Measurements from ENCODE around the gene B3GALT6. TPM values are rescaled to one million over a fixed set of nuclear protein-coding genes. Genes with fewer than 3 reads are reported as not detected.

The B3GALT6 gene
- total and polyA plus RNA-seq, 4 donors = 1.2 to 9.0 (median 8.3) TPM

DNA sequence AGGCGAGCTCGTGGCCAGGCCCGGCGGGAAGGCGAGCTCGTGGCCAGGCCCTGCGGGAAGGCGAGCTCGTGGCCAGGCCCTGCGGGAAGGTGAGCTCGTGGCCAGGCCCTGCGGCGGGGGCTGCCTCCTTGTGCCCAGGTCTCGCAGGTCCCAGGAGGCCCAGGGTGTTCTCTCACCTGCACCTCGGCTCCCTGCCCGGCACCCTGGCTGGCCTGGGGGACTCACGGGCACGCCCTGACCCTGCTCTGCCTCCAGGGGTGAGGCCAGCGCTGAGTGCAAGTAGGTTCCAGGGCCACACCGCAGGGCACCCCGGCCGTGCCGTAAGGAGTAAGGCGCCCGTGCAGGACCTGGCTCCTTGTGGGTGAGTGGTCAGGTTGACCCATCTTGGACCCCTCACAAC, 4.7 kb upstream of the B3GALT6 start (continued):
- TF ChIP-seq, protein P1, sequence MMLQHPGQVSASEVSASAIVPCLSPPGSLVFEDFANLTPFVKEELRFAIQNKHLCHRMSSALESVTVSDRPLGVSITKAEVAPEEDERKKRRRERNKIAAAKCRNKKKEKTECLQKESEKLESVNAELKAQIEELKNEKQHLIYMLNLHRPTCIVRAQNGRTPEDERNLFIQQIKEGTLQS (IDR thresholded peaks at IDR 0.05) = no peak
- TF ChIP-seq HNF4G (IDR thresholded peaks at IDR 0.05) (no peak), YY1 (IDR thresholded peaks at IDR 0.05) (no peak), EGR1 (IDR thresholded peaks at IDR 0.05; ENCODE audit: low read depth in 2 of 2) (no peak), SP1 (IDR thresholded peaks at IDR 0.05) (no peak), NR2F2 (IDR thresholded peaks at IDR 0.05) (no peak), GABPA (IDR thresholded peaks at IDR 0.05 in 1 of 2, conservative IDR thresholded peaks at IDR 0.05 in 1 of 2) (no peak)
- TF ChIP-seq, protein P2, sequence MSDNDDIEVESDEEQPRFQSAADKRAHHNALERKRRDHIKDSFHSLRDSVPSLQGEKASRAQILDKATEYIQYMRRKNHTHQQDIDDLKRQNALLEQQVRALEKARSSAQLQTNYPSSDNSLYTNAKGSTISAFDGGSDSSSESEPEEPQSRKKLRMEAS (IDR thresholded peaks at IDR 0.05) = no peak

DNA sequence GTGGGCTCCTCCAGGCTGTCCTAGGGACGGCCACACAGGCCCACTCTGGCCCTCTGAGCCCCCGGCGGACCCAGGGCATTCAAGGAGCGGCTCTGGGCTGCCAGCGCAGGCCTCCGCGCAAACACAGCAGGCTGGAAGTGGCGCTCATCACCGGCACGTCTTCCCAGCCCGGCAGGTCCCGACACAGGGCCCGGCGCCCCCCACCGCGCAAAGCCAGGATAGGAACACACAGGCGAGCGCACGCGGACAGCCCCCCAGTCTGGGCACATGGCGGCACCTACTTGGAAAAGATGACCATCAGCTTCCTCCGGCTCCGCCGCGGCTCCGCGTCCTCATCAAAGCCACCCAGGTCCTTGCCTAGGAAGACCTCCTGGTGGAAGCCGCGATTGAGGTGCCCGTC, 3.9 kb upstream of the B3GALT6 start:
- no peak for DNase-seq (ENCODE audit: low spot score)
- peaks cover 14 to 27% (median 21%) of the 10 kb centered on the region in 4 donors for H3K4me1 ChIP-seq (ENCODE audit: control insufficient read depth in 4 of 4, insufficient read depth in 4 of 4, low read length in 3 of 4)
- H3K27ac ChIP-seq (ENCODE audit: low read depth in 1 of 2, low read length in 2 of 2) = no peak overlapping the region
- peaks cover 7 to 33% (median 20%) of the 10 kb centered on the region in 4 donors for H3K36me3 ChIP-seq (ENCODE audit: control insufficient read depth in 4 of 4, insufficient read depth in 3 of 4, low read depth in 1 of 4, low read length in 3 of 4)
- no peaks in the 10 kb centered on the region for H3K9me3 ChIP-seq (ENCODE audit: control insufficient read depth in 4 of 4, low read length in 3 of 4)
- no peak for TF ChIP-seq HNF4A (conservative IDR thresholded peaks at IDR 0.05)
- no peak for TF ChIP-seq YY1 (IDR thresholded peaks at IDR 0.05)
- no peak for TF ChIP-seq GABPA (IDR thresholded peaks at IDR 0.05 in 1 of 2, conservative IDR thresholded peaks at IDR 0.05 in 1 of 2)
- TF ChIP-seq HNF4G (IDR thresholded peaks at IDR 0.05) = no peak
- TF ChIP-seq, protein P3, sequence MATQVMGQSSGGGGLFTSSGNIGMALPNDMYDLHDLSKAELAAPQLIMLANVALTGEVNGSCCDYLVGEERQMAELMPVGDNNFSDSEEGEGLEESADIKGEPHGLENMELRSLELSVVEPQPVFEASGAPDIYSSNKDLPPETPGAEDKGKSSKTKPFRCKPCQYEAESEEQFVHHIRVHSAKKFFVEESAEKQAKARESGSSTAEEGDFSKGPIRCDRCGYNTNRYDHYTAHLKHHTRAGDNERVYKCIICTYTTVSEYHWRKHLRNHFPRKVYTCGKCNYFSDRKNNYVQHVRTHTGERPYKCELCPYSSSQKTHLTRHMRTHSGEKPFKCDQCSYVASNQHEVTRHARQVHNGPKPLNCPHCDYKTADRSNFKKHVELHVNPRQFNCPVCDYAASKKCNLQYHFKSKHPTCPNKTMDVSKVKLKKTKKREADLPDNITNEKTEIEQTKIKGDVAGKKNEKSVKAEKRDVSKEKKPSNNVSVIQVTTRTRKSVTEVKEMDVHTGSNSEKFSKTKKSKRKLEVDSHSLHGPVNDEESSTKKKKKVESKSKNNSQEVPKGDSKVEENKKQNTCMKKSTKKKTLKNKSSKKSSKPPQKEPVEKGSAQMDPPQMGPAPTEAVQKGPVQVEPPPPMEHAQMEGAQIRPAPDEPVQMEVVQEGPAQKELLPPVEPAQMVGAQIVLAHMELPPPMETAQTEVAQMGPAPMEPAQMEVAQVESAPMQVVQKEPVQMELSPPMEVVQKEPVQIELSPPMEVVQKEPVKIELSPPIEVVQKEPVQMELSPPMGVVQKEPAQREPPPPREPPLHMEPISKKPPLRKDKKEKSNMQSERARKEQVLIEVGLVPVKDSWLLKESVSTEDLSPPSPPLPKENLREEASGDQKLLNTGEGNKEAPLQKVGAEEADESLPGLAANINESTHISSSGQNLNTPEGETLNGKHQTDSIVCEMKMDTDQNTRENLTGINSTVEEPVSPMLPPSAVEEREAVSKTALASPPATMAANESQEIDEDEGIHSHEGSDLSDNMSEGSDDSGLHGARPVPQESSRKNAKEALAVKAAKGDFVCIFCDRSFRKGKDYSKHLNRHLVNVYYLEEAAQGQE (IDR thresholded peaks at IDR 0.05) = no peak
- no peak for TF ChIP-seq TAF1 (conservative IDR thresholded peaks at IDR 0.05)
- TF ChIP-seq FOXA2 (IDR thresholded peaks at IDR 0.05) = no peak
- no peak for TF ChIP-seq EGR1 (IDR thresholded peaks at IDR 0.05; ENCODE audit: low read depth in 2 of 2)
- TF ChIP-seq, protein P1 (IDR thresholded peaks at IDR 0.05) = no peak
- TF ChIP-seq, protein P2 (IDR thresholded peaks at IDR 0.05) = no peak
- H3K27me3 ChIP-seq (ENCODE audit: control insufficient read depth in 4 of 4, insufficient read depth in 4 of 4, low read length in 3 of 4) = no peaks in the 10 kb centered on the region
- WGBS = 97% methylated on average over 30 of the region's 30 CpGs
- no peak overlapping the region for H3K4me3 ChIP-seq (ENCODE audit: low read depth in 1 of 3, low read length in 3 of 3)
- H3K9ac ChIP-seq (ENCODE audit: low read depth in 1 of 2, low read length in 2 of 2) = no peak overlapping the region

DNA sequence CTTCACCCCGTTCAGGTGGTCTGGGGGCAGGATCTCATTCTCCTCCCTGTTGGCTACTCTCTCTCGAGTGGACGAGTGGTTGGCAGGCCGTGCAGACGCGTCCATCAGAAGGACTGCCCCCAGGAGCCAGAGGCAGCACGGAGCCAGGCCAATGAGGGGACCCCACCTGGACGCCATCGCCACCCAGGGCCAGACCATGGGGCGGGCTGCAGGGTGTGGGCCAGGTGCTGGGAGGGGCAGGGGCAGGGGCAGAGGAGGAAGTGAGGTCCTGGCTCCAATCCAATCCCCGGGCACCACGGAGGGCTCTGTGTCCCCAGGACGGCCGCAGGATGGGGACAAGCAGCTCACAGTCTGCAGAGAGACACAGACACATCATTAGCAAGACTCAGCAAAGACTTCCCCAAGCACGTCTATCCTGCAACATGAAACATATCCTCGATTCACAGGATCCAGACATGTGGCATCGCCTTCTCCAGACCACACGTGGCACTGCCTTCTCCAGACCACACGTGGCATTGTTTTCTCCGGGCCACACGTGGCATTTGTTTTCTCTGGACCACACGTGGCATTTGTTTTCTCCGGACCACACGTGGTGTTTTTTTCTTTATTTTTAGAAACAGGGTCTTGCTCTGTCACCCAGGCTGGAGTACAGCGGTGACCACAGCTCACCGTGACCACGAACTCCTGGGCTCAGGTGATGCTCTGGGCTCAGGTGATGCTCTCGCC, 3.3 kb upstream of the B3GALT6 start:
- WGBS = 92% methylated on average over 28 of the region's 28 CpGs

More for the DNA sequence above, 3.3 kb upstream of the B3GALT6 start:
- Histone ChIP-seq H3K4me3 (ENCODE audit: low read depth in 1 of 3, low read length in 3 of 3) (no peak overlapping the region), H3K9me3 (ENCODE audit: control insufficient read depth in 4 of 4, low read length in 3 of 4) (no peaks in the 10 kb centered on the region), H3K9ac (ENCODE audit: low read depth in 1 of 2, low read length in 2 of 2) (no peak overlapping the region), H3K36me3 (ENCODE audit: control insufficient read depth in 4 of 4, insufficient read depth in 3 of 4, low read depth in 1 of 4, low read length in 3 of 4) (peaks cover 7 to 29% (median 18%) of the 10 kb centered on the region in 4 donors), H3K27ac (ENCODE audit: low read depth in 1 of 2, low read length in 2 of 2) (no peak overlapping the region), H3K4me1 (ENCODE audit: control insufficient read depth in 4 of 4, insufficient read depth in 4 of 4, low read length in 3 of 4) (peaks cover 14 to 27% (median 23%) of the 10 kb centered on the region in 4 donors), H3K27me3 (ENCODE audit: control insufficient read depth in 4 of 4, insufficient read depth in 4 of 4, low read length in 3 of 4) (no peaks in the 10 kb centered on the region)
- TF ChIP-seq SP1 (IDR thresholded peaks at IDR 0.05) = no peak
- no peak for TF ChIP-seq YY1 (IDR thresholded peaks at IDR 0.05)
- no peak for TF ChIP-seq TAF1 (conservative IDR thresholded peaks at IDR 0.05)
- TF ChIP-seq, protein P3 (IDR thresholded peaks at IDR 0.05) = no peak
- no peak for TF ChIP-seq EGR1 (IDR thresholded peaks at IDR 0.05; ENCODE audit: low read depth in 2 of 2)
- no peak for TF ChIP-seq FOXA1 (IDR thresholded peaks at IDR 0.05)
- no peak for TF ChIP-seq FOXA2 (IDR thresholded peaks at IDR 0.05)
- TF ChIP-seq GABPA (IDR thresholded peaks at IDR 0.05 in 1 of 2, conservative IDR thresholded peaks at IDR 0.05 in 1 of 2) = no peak
- no peak for TF ChIP-seq JUND (IDR thresholded peaks at IDR 0.05)
- no peak for TF ChIP-seq RAD21 (IDR thresholded peaks at IDR 0.05)
- TF ChIP-seq, protein P2 (IDR thresholded peaks at IDR 0.05) = no peak
- DNase-seq (ENCODE audit: low spot score) = no peak
